B cell (primary cell): Measurements from ENCODE around the gene RNH1.

Source experiments
- CTCF ChIP-seq: fragments of 200-600 bp; IDR thresholded peaks from one replicate; pipeline ENCODE4 v1.8.0; 2022; ENCODE audit warnings: antibody characterized with exemption, mild to moderate bottlenecking
- EZH2 ChIP-seq: IDR thresholded peaks from 2 replicates; pipeline ENCODE4 v1.6.1; 2012; ENCODE audit warnings: borderline replicate concordance, low read depth, mild to moderate bottlenecking, moderate library complexity, low read length; ENCODE audit not compliant: insufficient read depth, poor library complexity, severe bottlenecking

DNA sequence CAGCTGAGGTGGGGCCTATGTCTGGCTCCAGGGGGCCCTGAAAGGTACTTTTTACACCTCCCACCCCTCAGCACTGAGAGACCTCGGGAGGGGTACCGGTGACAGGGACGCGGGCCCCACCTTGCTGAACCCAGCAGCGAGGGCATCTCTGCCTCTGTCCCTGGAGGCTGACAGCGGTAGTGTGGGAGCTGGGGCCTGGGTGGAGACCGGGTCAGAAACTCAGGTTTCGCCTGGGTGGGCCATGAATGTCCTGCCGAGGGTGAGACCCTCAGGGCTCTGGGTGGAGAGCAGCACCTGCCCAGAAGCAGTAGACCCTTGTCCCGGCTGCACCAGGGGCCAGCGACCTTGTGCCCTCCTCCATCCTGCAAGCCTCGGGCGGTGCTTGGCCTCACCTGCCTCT, 34.8 kb downstream of the RNH1 start:
- TF ChIP-seq CTCF (no peak), EZH2 (no peak)
